NCI-H2107 (cell line): Measurements from ENCODE around the gene CSNK1A1.
"Not testable (repeated sequence)": the region's sequence is repeated elsewhere in the genome, so short reads cannot be mapped to it uniquely, and the experiment has no call there.

ENCODE experiments used
- DNase-seq: peaks from one replicate; lab custom pipeline; 2025; lab: John Stamatoyannopoulos, UW

The CSNK1A1 gene

DNA sequence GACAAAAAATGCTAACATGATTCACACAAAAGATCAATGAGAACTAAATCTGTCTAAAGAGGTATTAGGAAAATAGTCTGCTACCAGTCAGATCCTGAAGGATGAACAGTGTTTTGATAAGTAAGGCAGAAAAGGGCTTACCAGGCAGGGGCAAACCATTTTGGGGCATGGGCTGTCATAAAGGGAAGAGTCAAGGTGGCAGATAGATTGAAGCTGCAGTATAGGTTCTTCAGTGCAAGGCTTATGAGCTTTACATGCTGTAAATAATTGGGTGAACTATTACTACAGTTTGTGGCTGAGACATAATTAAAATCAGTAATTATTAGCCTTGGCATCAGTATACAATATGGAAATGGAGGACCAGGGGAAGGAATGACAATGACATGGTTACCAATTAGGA lies 21.8 kb downstream of the CSNK1A1 start:
- DNase-seq = no peak

DNA sequence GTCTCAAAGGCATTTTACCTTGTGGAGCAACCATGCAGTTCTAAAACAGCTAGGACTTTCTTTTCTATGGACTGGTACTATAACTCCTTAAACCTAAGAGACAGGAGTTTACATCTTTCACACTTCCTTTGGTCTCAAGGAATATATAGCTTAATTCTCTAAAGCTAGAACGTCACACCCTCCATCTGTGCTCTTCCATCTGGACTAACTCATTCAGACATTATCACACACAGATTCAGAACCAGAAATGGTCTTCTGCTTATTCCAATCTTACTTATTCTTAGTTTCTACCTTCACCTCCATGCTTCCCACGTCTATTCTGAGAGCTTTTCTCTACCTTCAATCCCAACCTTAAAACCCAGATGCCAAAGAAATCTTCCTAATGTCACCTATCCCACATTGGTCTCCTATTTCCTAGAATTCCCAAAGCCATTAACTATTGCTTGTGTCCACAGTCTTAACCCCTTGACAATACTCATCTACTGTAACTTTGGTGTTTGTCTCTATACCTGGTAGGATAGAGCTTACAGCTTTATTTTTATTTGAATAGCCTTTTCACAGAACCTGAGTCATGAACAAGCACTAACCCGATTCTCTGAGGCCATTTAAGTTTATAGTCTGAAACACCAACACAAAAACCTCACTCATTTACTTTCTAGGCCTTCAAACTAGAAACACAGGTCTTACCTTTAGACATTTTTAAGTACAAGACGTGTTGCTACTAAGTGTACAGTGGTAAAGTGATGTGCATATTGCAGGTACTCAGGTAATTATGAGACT lies 22.8 kb downstream of the CSNK1A1 start:
- no peak for DNase-seq

DNA sequence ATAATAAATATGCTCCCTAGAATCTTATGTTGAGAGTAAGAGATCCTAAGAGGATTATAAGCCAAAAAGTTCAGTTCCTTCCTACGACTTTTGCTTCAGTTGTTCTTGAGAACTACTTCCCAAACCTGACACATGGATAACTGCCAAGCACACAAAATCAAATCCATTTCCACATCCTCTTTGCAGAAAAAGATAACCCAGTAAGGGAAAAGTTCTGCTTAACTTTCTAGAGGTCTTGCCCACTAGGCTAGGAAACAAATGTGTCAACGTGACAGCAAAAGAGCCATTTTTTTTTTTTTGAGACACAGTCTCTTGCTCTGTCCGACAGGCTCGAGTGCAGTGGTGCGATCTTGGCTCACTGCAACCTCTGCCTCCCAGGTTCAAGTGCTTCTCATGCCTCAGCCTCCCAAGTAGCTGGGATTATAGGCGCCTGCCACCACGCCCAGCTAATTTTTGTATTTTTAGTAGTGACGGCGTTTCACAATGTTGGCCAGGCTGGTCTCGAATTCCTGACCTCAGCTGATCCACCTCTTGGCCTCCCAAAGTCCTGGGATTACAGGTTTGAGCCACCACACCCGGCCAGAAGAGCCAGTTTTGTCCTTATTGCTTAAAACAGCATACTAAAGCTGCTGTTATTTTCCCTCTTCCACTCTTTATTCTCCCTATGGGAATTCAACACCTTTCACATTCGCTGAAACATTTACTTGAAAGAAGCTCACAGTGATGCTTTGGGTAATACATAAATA lies 24.2 kb downstream of the CSNK1A1 start:
- DNase-seq = no peak

DNA sequence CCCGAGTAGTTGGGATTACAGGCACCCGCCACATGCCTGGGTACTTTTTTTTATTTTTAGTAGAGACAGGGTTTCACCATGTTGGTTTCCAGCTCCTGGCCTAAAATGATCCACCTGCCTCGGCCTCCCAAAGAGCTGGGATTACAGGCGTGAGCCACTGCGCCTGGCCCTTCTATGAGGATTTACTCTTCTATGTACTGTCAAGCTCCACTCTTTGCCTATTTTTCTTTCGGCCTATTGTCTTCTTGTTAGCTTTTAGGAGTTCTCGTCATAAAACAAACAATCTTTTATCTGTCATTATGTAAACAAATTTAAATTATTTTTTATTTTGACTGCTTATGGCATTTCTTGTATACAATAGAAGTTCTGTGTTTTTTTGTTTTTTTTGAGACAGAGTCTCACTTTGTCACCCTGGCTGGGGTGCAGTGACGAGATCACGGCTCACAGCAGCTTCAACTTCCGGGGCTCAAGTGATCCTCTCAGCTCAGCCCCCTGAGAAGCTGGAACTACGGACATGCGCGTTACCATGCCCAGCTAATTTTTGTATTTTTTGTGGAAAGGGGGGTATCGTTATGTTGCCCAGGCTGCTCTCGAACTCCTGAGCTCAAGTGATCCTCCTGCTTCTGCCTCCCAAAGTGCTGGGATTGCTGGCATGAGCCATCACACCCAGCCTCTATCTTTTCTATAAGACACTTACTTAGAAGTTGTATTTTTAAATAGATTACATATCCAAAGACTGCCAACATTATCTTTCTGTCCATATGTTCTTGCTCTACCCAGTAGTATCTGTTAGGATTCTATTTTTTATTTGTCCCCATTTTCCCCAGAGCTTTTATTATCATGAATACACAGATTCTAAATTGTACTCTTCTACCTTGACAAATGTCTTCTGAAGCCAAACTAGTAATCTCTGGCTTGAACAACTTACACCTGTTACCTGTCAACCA lies 29.2 kb downstream of the CSNK1A1 start:
- DNase-seq = no peak

DNA sequence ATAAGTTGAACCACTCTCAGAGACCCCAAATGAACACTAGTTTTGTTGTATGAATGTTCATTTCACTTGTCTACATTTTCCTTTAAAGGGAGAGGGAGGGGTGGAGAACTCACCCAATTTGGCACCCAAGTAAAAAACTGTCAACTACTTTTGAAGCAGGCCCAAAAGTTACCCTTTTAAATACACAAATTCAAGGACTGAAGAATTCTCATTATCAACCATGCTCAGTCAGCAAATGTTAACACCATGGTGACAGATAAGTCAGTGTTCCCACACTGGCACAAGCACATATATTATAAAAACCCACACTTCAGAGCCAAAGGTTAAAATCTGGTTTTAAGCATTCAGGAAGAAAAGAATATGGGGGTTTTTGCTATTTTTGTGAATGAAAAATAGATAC lies 31.6 kb downstream of the CSNK1A1 start:
- DNase-seq = no peak

DNA sequence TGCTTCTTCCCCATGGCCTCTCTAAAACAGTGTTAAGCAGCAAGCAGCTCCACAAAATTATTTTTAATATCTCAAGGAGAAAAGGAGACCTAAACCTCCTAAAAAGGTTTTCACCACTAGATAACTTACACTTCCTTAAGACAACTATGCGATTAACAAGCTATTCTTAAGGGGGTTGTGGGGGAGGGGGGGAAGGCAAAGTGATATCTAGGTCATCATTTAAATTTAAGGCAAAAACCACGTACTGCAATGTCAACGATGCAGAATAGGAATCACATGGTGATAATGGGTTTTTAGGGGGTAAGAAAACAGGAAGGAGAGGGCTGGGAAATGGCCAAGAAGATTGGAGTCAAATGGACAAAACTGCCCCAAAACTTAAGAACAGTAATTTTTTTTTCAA lies 32.6 kb downstream of the CSNK1A1 start:
- DNase-seq = no peak

DNA sequence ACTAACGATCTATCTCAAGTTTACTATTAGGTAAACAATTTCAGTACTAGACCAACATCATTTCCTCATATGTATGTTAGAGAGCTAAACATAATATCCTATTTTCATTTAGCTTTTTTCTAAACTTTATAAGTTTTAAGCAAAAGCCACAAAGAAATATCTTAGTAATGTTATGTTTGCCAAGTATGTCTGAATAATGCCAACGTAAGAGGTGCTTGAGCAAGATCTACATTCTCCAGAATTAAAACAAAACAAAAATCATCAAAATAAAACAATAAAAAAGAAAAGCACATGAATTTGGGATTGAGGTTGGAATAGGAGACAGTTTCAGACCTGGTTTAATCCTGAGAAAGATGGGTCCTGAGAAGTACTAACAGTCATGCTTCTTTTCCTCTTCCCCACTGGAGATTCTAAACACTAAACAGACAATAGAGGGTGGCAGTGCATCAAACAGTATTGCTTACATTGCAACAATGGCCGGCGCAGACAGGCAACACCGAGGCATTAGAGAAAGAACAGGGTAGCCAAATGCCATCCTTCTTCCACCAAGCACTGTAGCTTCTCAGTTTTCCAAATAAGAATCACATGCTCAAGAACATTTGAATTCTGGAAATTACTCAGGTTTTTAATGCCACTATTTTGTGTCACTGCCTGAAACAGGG lies 33.6 kb downstream of the CSNK1A1 start:
- no peak for DNase-seq

DNA sequence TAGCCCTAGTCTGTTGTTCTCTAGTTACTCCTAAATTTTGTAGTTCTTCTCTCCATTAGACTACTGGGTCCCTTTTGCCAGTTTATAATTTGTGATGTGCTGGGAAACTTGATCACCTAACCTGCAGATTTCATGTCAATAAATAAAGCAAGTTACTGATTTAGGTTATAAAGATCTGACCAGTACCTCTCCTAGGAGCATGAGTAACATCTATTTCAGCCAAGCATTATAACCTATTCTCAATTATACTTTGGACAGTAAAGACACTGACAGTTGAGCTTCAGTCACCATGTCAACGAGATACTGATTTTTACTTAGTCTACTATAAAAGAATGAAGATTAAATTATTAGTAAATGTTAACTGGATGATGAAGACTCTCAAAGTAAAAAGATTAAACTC lies 36.7 kb downstream of the CSNK1A1 start:
- DNase-seq = no peak

DNA sequence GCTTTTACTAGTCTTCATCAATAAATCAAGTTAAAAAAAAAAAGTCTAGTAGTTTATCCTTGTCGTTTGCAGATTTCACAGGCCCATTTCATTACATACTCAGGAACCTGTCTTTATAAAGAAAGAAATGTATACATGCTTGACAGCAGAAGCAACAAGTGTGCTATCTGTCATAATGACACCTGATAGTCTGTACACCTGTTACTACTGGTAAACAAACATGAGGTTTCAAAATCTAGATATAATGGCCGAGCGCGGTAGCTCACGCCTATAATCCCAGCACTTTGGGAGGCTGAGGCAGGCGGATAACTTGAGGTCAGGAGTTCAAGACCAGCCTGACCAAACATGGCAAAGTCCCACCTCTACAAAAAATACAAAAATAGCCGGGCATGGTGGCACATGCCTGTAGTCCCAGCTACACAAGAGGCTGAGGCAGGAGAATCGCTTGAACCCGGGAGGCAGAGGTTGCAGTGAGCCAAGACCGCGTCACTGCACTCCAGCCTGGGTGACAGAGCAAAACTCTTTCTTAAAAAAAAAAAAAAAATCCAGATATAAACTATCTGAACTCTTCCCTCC lies 37.8 kb downstream of the CSNK1A1 start:
- not testable (repeated sequence) for DNase-seq

DNA sequence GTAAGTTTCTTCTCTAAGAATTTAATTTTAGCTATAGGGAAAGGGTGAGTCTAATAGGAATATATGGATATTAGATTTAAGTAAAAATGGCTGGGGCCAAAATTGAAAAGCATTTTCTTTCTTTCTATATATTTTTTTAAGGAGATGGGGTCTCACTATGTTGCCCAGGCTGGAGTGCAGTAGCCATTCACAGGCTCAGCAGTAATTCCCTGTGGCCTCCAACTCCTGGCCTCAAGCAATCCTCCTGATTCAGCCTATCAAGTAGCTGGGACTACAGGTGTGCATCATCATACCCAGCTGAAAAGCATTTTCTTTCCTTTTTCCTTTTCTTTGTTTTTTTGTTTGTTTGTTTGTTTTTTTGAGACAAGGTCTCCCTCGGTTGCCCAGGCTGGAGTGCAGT lies 41.1 kb downstream of the CSNK1A1 start:
- DNase-seq = no peak

DNA sequence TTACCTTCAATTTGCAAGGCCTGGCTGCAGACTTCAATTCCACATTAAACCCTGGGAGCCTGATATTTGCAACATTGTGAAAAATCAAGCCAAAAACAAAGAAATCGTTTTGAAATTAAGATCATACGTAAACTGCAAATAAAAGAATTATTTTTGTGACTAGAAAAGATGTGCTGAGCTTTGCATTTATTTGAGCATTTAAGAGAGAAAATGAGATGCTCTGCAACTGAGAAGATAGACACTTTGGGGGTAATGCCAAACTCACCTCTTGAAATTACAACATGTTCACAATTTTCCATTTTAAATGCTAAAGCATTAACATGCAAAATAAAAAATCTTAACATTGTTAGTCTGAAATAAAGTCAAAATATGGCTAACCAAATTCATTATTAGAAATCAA lies 46.6 kb downstream of the CSNK1A1 start:
- DNase-seq = no peak

DNA sequence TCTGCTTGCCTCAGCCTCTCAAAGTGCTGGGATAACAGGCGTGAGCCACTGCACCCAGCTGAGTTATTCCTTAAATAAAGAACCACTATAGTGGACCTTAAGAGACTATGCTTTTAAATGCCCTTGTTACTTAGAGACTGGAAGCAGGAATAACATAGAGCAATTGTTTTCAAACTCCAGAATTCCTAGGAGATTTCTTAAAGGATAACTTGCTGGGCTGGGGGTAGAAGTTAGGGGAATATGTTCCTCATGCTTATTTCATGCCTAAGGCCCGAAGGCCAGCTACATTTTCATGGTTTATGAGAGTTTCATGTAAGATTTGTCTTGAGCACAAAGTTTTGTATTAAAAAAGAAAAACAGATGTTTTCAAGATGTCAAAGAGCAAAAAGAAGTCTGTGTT lies 48.2 kb downstream of the CSNK1A1 start:
- DNase-seq = no peak

DNA sequence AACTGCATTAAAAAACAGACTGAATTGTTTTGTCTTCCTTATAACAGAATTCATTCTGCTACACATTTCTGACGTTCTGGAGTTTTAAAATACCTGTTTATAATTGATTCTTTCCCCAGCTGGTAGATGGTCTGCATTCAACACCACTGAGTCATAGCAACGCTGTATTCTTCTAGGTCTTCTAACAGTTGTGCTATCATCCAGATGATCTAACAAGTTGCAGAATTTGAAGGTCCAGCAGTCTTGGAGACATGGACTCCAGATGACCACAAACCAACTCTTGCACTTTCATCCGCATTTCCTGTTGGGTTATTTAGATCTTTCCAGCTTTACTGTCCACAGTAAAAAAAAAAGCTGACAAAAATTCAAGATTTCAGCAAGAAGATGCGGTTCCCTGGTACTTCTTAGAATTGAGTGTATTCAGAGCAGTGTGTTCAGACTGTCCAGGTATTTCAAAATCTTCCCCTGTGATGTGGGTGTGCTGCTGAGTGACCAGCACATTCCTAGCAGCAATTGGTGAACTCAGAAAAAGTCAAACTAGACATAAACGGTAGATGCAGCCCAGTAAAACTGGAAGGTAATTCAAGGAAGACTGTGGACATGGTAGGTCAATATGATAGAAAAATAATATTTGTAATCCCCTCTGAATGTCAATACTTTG lies 50.2 kb downstream of the CSNK1A1 start:
- DNase-seq = no peak

DNA sequence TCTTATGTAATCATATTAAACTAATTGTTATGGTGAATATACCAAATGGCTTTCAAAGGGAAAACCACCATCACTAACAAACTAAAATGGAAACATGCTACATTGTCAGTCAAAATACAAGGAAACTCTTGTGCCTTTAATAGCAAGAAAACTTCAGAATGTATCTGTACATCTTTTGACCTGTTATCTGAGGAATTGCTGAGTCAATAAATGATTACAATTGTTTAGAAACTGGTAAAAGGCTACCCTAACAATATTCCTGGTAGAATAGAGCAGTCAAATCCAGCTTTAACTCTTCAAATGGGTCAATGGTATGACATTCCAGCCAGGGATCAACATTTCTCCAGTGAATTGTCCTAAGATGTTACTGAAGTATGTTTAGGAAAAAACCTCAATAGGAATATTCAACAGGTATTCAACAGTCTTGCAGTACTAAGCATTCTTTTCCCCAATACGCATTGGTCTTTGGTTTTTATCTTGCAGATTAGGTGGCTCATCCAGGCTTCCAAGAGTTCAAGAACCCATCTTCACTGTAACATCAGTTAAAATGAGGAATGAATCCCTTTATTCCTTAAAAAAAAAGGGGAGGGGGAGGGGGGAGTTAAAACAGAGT lies 52.4 kb downstream of the CSNK1A1 start:
- no peak for DNase-seq

DNA sequence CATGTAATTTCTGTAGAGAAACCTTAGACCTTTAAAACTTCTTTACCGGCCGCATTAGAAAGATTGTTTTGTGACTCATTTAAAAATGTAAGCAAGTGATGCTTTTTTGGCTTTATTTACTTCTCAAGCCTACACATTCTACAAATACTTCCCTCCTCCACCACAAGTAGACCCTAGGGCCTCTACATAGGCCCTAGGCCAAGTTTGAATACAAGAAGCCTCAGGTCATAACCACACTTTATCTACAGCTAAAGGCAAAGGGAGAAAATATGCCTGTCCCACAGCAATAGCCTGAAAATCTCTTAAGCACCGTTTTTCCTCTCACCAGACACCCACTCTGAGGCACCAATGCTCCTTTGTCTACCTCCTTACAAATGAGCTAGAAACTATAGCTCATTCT lies 53.9 kb downstream of the CSNK1A1 start:
- no peak for DNase-seq

DNA sequence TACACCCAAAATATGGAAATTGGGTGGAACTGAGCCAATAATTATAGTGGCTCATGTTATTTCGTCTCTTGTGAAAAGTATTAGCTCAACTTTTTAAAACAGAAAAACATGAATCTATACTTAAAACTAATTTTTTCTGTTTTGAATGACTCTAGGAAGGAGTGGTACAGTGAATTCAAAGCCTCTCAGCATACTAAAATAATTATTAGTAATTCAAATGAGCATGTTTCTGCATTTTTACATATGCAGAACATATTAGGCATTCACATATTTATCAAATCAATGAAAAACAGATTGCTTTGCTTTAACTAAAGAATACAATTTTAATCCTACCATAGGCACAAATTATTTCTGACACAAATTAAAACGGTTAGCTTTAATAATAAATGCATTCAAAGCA lies 54.3 kb downstream of the CSNK1A1 start:
- no peak for DNase-seq

DNA sequence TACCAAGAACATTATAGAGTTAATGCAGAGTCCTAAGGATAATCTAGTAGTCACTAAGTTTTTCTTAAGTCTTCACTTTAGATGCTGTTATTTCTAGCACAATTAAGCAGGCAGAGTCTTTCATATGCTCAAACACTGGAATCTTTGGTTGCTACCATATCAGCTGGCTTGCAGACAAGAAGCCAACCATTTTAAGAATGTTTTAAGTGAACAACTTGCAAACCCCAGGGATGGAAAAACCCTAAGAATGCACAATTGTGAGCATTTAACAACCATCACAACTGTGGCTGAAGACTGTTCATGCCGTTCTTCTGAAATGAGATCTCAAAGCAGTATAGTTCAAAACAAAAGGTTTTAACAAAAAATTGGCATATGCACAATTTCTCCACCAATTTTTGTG lies 55.1 kb downstream of the CSNK1A1 start:
- DNase-seq = no peak

DNA sequence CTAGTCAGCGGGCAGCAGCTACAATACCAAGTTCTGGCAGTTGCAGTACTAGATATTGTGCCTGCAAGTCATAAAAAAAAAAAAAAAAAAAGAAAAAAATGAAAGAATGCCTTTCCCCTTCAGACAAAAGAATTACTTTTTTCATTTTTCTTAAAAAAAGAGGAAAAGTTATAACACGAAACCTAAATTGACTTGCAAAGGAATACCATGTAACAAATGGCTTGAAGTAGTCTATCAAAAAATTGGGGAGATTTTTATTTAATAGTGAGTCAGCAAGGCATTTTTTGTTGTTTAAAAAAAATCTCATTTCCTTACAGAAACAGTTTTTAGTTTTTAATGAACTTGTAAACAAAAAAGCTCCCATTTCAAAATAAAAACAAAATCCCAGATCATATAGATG lies 55.6 kb downstream of the CSNK1A1 start:
- no peak for DNase-seq

DNA sequence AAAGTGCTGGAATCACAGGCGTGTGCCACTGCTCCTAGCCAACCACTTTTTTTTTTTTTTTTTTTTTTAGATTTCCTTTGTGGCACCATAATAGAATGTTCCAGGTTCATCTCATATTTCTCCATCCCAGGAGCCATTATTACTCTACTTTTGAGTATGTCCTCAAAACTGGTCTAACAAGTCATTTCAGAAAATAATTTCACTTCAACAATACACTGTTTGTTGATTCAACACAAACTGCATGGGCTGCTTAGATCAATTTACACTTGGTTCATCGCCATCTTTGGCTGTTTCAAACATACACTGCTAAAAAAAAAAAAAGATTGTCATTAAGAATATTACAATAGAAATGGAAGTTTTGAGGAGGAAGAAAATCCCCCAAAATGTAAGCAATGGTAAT lies 57.9 kb downstream of the CSNK1A1 start:
- DNase-seq = no peak

DNA sequence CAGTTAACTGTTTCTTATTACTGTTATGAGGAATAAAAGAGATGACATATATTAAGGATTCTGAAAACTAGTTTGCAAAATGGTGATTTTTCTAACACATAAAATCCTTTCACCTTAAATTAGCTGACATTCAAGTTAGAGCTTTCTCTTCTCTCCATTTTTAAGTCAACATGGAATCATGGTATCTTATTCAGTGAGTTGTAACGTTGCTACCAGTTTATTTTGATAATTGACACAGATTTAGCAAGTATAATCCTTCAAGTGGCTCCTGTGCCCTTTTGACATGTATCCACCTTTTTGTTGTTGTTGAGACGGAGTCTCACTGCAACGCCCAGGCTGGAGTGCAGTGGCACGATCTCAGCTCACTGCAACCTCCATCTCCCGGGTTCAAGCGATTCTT lies 58.5 kb downstream of the CSNK1A1 start:
- DNase-seq = no peak
